GM10847 (cell line): Measurements from ENCODE around the gene ZYX.

Experiments
- POLR2A ChIP-seq: IDR thresholded peaks from 2 replicates; pipeline ENCODE4 v1.6.1; 2011; ENCODE audit not compliant: insufficient read length; ENCODE audit errors: extremely low read depth

ZYX gene

GRCh38 chr7:143396625-143397556 is 15.7 kb downstream of the ZYX start:
- TF ChIP-seq POLR2A, result no peak

GRCh38 chr7:143397710-143398530 is 16.8 kb downstream of the ZYX start:
- TF ChIP-seq POLR2A, result no peak

- TF ChIP-seq POLR2A, result no peak
Observed at GRCh38 chr7:143398616-143399015, 17.5 kb downstream of the ZYX start.

- TF ChIP-seq POLR2A, result no peak
Observed at GRCh38 chr7:143399151-143399550, 18.0 kb downstream of the ZYX start.

- no peak for TF ChIP-seq POLR2A
Observed at GRCh38 chr7:143399642-143400041, 18.5 kb downstream of the ZYX start.

- no peak for TF ChIP-seq POLR2A
Observed at GRCh38 chr7:143401265-143401664, 20.1 kb downstream of the ZYX start.

- no peak for TF ChIP-seq POLR2A
Observed at GRCh38 chr7:143405173-143406001, 24.2 kb downstream of the ZYX start.

- TF ChIP-seq POLR2A, result no peak
Observed at GRCh38 chr7:143406002-143406357, 24.8 kb downstream of the ZYX start.

GRCh38 chr7:143407287-143408251 is 26.4 kb downstream of the ZYX start:
- TF ChIP-seq POLR2A, result no peak

- no peak for TF ChIP-seq POLR2A
Observed at GRCh38 chr7:143408252-143408685, 27.1 kb downstream of the ZYX start.

GRCh38 chr7:143408686-143409561 is 27.8 kb downstream of the ZYX start, which contains the start of gene EPHA1:
Gene EPHA1 (minus strand): TSS chr7:143408856. CDS start chr7:143408805, 51 bp downstream.
- TF ChIP-seq POLR2A, result no peak

- TF ChIP-seq POLR2A, result no peak
Observed at GRCh38 chr7:143410521-143411004, 29.4 kb downstream of the ZYX start.
